Measurements from ENCODE around the gene LRRC4B.

DNA sequence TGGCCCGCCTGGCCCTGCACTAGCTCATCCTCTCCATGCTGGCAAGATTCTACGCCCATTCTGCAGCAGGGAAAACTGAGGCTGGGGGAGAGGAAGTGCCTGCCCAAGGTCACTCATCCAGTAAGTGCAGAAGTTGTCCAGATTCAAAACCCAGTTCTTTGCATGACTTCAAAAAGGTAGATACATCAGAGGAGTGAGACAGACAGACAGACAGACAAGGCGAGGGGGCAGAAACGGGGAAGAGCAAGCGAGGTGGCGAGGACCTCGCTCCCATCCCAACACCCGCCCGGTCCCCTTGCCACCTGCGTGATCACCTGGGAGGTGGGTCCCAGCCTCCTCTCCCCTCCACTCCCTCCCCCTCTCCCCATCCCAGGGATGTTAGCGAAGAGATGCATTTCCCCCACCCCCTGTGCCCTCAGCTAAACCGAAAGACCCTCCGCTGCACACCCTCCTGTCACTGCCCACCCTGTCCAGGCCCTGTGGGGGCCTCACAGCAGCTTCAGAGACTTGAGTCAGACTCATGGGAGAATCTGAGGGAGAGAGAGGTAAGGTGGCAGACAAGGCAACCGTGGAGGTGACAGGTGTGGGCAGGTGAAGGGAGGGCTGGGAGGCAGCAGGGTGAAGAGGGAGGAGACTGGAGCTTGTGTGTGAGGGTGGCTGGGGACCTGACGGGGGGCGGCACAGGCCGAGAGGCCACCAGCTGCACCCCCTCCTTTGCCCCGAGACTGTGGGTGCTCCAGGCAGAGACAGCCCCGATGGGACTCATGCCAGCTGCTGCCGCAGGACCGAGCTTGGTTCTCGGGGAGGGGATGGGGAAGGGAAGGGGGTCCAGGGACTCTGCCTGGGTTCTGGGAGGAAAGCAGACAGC is 18.9 kb downstream of the LRRC4B start:
- TF ChIP-seq POLR2A (IDR thresholded peaks at IDR 0.05): no peak
- TF ChIP-seq, protein P1, sequence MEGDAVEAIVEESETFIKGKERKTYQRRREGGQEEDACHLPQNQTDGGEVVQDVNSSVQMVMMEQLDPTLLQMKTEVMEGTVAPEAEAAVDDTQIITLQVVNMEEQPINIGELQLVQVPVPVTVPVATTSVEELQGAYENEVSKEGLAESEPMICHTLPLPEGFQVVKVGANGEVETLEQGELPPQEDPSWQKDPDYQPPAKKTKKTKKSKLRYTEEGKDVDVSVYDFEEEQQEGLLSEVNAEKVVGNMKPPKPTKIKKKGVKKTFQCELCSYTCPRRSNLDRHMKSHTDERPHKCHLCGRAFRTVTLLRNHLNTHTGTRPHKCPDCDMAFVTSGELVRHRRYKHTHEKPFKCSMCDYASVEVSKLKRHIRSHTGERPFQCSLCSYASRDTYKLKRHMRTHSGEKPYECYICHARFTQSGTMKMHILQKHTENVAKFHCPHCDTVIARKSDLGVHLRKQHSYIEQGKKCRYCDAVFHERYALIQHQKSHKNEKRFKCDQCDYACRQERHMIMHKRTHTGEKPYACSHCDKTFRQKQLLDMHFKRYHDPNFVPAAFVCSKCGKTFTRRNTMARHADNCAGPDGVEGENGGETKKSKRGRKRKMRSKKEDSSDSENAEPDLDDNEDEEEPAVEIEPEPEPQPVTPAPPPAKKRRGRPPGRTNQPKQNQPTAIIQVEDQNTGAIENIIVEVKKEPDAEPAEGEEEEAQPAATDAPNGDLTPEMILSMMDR (IDR thresholded peaks at IDR 0.05): no peak
